Neural cell (in vitro differentiated cells): ENCODE measurements around the gene KCTD11. TPM values are rescaled to one million over a fixed set of nuclear protein-coding genes. Genes with fewer than 3 reads are reported as not detected.

Source experiments
- H2AFZ ChIP-seq: fragments of 200-600, 300-800 bp; sonication (generic), shearing (Covaris generic); 2 replicates; pipeline ENCODE4 v1.6.0; 2014; ENCODE audit warnings: low read depth, mild to moderate bottlenecking, antibody characterized with exemption, low read length, moderate library complexity
- H3F3A ChIP-seq: fragments of 200-600 bp; shearing (Covaris generic); 2 replicates; pipeline ENCODE4 v1.6.1; 2016; ENCODE audit warnings: mild to moderate bottlenecking, moderate library complexity, mixed read lengths, antibody characterized with exemption, low read length; ENCODE audit not compliant: insufficient read depth, poor library complexity, severe bottlenecking
- H3K27ac ChIP-seq: fragments of 200-600, 300-800 bp; sonication (generic), shearing (Covaris generic); 2 replicates; pipeline ENCODE4 v1.5.1; 2014; ENCODE audit warnings: mild to moderate bottlenecking, low read length, moderate library complexity
- H3K27me3 ChIP-seq: fragments of 300-800, 200-600 bp; sonication (generic), shearing (Covaris generic); 2 replicates; pipeline ENCODE4 v1.6.0; 2014; ENCODE audit warnings: mild to moderate bottlenecking, low read depth, low read length, moderate library complexity; ENCODE audit not compliant: insufficient read depth
- H3K36me3 ChIP-seq: fragments of 300-800, 200-600 bp; sonication (generic), shearing (Covaris generic); 2 replicates; pipeline ENCODE4 v1.5.1; 2014; ENCODE audit warnings: mild to moderate bottlenecking, antibody characterized with exemption, low read length, moderate library complexity; ENCODE audit not compliant: insufficient read depth
- H3K4me2 ChIP-seq: fragments of 300-800, 200-600 bp; sonication (generic), shearing (Covaris generic); 2 replicates; pipeline ENCODE4 v1.6.0; 2014; ENCODE audit warnings: mild to moderate bottlenecking, low read length
- H3K4me3 ChIP-seq: fragments of 300-800, 200-600 bp; sonication (generic), shearing (Covaris generic); 2 replicates; pipeline ENCODE4 v1.5.1; 2014; ENCODE audit warnings: mild to moderate bottlenecking, low read length, moderate library complexity
- H3K79me2 ChIP-seq: fragments of 200-600 bp; shearing (Covaris generic); replicated peaks from 2 replicates; pipeline ENCODE4 v1.6.0; 2014; ENCODE audit warnings: mild to moderate bottlenecking, low read length, moderate library complexity; ENCODE audit not compliant: insufficient read depth
- H3K9ac ChIP-seq: fragments of 300-800, 200-600 bp; sonication (generic), shearing (Covaris generic); 2 replicates; pipeline ENCODE4 v1.6.1; 2016; ENCODE audit warnings: mild to moderate bottlenecking, low read length, mixed read lengths
- H3K9me2 ChIP-seq: fragments of 200-600 bp; shearing (Covaris generic); 2 replicates; pipeline ENCODE4 v1.6.1; 2016; ENCODE audit warnings: mild to moderate bottlenecking, low read length, mixed read lengths; ENCODE audit not compliant: insufficient read depth
- H3K9me3 ChIP-seq: fragments of 200-600, 300-800 bp; sonication (generic), shearing (Covaris generic); 2 replicates; pipeline ENCODE4 v1.6.1; 2016; ENCODE audit warnings: mild to moderate bottlenecking, mixed run types, low read length, moderate library complexity, mixed read lengths
- H4K20me1 ChIP-seq: fragments of 200-600 bp; shearing (Covaris generic); 2 replicates; pipeline ENCODE4 v1.6.1; 2016; ENCODE audit warnings: mild to moderate bottlenecking, mixed run types; ENCODE audit not compliant: insufficient read depth
- CTCF ChIP-seq: fragments of 450-650 bp; IDR thresholded peaks from 2 replicates; pipeline ENCODE4 v1.5.1; 2014; ENCODE audit warnings: antibody characterized with exemption, mild to moderate bottlenecking, moderate library complexity; ENCODE audit not compliant: poor library complexity, severe bottlenecking
- EP300 ChIP-seq: fragments of 450-650 bp; conservative IDR thresholded peaks from 2 replicates; pipeline ENCODE4 v1.6.1; 2014; ENCODE audit warnings: antibody characterized with exemption, mild to moderate bottlenecking, moderate library complexity; ENCODE audit not compliant: poor library complexity, severe bottlenecking
- EZH2 ChIP-seq: fragments of 200-600, 300-800 bp; shearing (Covaris generic), sonication (generic); IDR thresholded peaks from 2 replicates; pipeline ENCODE4 v1.6.1; 2014; ENCODE audit warnings: antibody characterized with exemption, low read length, borderline replicate concordance, mild to moderate bottlenecking; ENCODE audit not compliant: insufficient read depth, poor library complexity, severe bottlenecking
- MXI1 ChIP-seq: fragments of 450-650 bp; conservative IDR thresholded peaks from 2 replicates; pipeline ENCODE4 v1.6.1; 2014; ENCODE audit warnings: antibody characterized with exemption, mild to moderate bottlenecking; ENCODE audit not compliant: poor library complexity, severe bottlenecking
- POLR2AphosphoS5 ChIP-seq: IDR thresholded peaks from 2 replicates; pipeline ENCODE4 v1.6.1; 2012
- RAD21 ChIP-seq: fragments of 450-650 bp; conservative IDR thresholded peaks from 2 replicates; pipeline ENCODE4 v1.6.1; 2014; ENCODE audit warnings: antibody characterized with exemption, mild to moderate bottlenecking, moderate library complexity
- REST ChIP-seq: IDR thresholded peaks from 2 replicates; pipeline ENCODE4 v1.6.1; 2012; ENCODE audit warnings: borderline replicate concordance
- SMC3 ChIP-seq: fragments of 450-650 bp; conservative IDR thresholded peaks from 2 replicates; pipeline ENCODE4 v1.6.1; 2014; ENCODE audit warnings: antibody characterized with exemption, mild to moderate bottlenecking, moderate library complexity; ENCODE audit not compliant: poor library complexity
- TAF1 ChIP-seq: IDR thresholded peaks from 2 replicates; pipeline ENCODE4 v1.6.1; 2012; ENCODE audit warnings: low read depth
- polyA plus RNA-seq: library from polyadenylated mRNA; depleted of rRNA; stranded (reverse); fragments of >200 nt; gene quantifications from 2 replicates; pipeline ENCODE4 v1.2.3, GENCODE V29; 2014

KCTD11 gene
- polyA plus RNA-seq, 1 donor from 2014 or later = 2.8 TPM

- H3K4me3 ChIP-seq = peak overlapping the region; percentile 83
- peaks cover 4% of the 10 kb centered on the region for H4K20me1 ChIP-seq
- no peak overlapping the region for H2AFZ ChIP-seq
- peaks cover 31% of the 10 kb centered on the region for H3K79me2 ChIP-seq
- no peaks in the 10 kb centered on the region for H3K27me3 ChIP-seq
- peak overlapping the region; percentile 81 for H3K9ac ChIP-seq
- H3K27ac ChIP-seq = peak overlapping the region; percentile 87
- H3F3A ChIP-seq = no peaks in the 10 kb centered on the region
- H3K9me3 ChIP-seq = no peaks in the 10 kb centered on the region
- no peaks in the 10 kb centered on the region for H3K9me2 ChIP-seq
- H3K4me2 ChIP-seq = peak overlapping the region; percentile 95
- no peaks in the 10 kb centered on the region for H3K36me3 ChIP-seq
- TF ChIP-seq EZH2 (no peak), RAD21 (no peak), CTCF (no peak), EP300 (no peak), MXI1 (no peak), SMC3 (no peak), REST (no peak), POLR2AphosphoS5 (no peak), TAF1 (no peak)
These were observed 37.9 kb upstream of the KCTD11 start for GRCh38 chr17:7313890-7314718.

GRCh38 chr17:7314719-7315569 is 37.0 kb upstream of the KCTD11 start, which contains the start of gene GPS2:
Gene GPS2, minus strand, starts transcription at chr17:7315360. Its CDS starts 308 bp downstream, at chr17:7315052.
- Histone ChIP-seq H3K9ac (peak within 1 kb of the TSS; percentile 81), H2AFZ (peak within 1 kb of the TSS; percentile 53), H3K9me2 (no peaks in the 10 kb centered on the region), H3K4me3 (peak within 1 kb of the TSS; percentile 83), H3K79me2 (peaks cover 22% of the 10 kb centered on the region), H3K4me2 (peak within 1 kb of the TSS; percentile 95), H3K36me3 (no peaks in the 10 kb centered on the region), H4K20me1 (no peaks in the 10 kb centered on the region), H3F3A (no peaks in the 10 kb centered on the region), H3K27ac (peak within 1 kb of the TSS; percentile 87), H3K27me3 (no peaks in the 10 kb centered on the region), H3K9me3 (no peaks in the 10 kb centered on the region)
- peak; percentile 86 for TF ChIP-seq MXI1
- TF ChIP-seq REST = peak; percentile 33
- peak; percentile 92 for TF ChIP-seq POLR2AphosphoS5
- peak; percentile 23 for TF ChIP-seq SMC3
- TF ChIP-seq EZH2 = no peak
- TF ChIP-seq EP300 = peak; percentile 68
